Coronary artery (tissue), 2 donors: ENCODE data around the gene PAIP2B.

ENCODE experiments used
- DNase-seq: peaks from one replicate; pipeline ENCODE4 v3.0.0-alpha.2; 2017; ENCODE audit warnings: low spot score
- H3K27ac ChIP-seq, 2 donors: fragments of 200-600 bp; sonication (generic); one replicate each; pipeline ENCODE4 v1.5.1; 2016 to 2019
- H3K4me3 ChIP-seq: fragments of 200-600 bp; sonication (generic); 2 replicates; pipeline ENCODE4 v1.5.1; 2016; ENCODE audit warnings: mild to moderate bottlenecking, moderate library complexity
- TF ChIP-seq, protein P1 (sequence below): fragments of 200-600 bp; sonication (generic); IDR thresholded peaks from one replicate; pipeline ENCODE4 v1.5.1; 2019; ENCODE audit warnings: antibody characterized with exemption

The PAIP2B gene

DNA sequence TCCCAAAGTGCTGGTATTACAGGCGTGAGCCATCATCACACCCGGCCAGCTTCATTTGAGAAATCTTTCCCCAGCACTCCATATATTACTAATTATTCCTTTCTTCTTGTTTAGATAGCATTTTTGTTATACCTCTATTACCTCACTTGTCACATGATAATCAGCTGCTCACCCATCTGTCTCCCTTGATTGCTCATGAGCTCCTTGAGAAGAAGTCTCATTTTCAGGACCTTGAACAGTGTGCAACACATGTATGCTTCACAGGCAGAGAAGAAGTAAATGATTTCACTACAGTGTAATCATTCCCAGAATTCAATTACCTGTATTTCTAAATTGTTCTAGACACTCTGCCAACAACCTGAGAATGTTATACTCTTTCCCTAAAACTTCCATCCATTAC, 6.2 kb downstream of the PAIP2B start:
- no peak overlapping the region for H3K27ac ChIP-seq
- H3K4me3 ChIP-seq = no peak overlapping the region
- no peak for DNase-seq
- TF ChIP-seq, protein P1, sequence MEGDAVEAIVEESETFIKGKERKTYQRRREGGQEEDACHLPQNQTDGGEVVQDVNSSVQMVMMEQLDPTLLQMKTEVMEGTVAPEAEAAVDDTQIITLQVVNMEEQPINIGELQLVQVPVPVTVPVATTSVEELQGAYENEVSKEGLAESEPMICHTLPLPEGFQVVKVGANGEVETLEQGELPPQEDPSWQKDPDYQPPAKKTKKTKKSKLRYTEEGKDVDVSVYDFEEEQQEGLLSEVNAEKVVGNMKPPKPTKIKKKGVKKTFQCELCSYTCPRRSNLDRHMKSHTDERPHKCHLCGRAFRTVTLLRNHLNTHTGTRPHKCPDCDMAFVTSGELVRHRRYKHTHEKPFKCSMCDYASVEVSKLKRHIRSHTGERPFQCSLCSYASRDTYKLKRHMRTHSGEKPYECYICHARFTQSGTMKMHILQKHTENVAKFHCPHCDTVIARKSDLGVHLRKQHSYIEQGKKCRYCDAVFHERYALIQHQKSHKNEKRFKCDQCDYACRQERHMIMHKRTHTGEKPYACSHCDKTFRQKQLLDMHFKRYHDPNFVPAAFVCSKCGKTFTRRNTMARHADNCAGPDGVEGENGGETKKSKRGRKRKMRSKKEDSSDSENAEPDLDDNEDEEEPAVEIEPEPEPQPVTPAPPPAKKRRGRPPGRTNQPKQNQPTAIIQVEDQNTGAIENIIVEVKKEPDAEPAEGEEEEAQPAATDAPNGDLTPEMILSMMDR = no peak

DNA sequence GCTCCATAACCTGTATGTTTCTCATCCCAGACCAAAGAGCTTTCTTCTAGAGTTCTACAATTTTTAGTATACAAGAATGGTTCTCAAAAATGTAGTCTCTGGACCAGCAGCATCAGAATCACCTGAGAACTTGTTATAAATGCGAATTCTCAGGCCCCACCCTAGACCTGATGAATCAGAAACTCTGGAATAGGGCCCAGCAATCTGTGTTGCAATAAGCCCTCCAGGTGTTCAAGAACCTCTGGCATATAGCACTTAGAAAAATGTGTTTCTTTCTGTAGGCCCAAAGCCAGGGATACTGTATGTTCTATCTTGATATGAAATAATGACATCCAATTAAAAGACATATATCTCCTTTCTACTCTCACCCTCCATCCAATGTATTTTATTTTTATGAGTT, 10.4 kb downstream of the PAIP2B start:
- H3K27ac ChIP-seq = no peak overlapping the region
- DNase-seq = no peak
- TF ChIP-seq, protein P1 = no peak
- H3K4me3 ChIP-seq = no peak overlapping the region

DNA sequence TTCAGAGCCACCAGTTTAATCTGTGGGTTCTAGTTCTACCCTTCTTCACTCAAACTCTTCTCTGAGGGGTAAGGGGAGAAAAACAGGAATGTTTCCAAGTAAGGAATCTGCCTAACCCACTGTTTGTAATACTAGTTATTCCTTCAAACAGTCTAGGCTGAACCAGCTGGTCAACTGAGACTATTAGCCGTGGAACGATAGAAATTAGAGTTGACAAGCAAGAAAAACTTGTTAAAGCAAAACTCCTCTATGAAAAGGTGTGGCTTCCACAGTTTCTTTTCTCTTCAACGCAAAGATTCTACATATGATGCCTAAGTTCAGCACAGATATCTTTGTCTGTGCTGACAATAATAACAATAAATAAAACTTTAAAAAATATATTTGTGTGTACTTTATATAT, 11.5 kb downstream of the PAIP2B start:
- no peak overlapping the region for H3K4me3 ChIP-seq
- TF ChIP-seq, protein P1 = no peak
- no peak overlapping the region for H3K27ac ChIP-seq
- no peak for DNase-seq

DNA sequence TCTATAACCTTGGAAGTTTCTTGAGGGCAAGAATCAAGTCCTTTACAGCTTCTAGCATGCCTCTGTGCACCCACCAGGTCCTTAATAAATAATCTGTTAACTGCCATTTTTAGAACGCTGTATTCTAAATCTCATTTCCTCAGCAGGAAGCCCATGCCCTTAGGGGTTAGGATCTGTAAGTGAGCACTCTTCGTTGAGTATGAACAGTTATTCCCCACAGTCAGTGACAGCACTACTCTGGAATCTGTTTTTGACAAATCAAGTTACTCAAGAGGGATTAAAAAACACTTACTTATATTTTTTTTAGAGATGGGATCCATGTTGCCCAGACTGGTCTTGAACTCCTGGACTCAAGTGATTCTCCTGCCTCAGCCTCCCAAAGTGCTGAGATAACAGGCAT, 14.6 kb downstream of the PAIP2B start:
- Histone ChIP-seq H3K4me3 (no peak overlapping the region), H3K27ac (no peak overlapping the region)
- DNase-seq = no peak
- TF ChIP-seq, protein P1 = no peak

DNA sequence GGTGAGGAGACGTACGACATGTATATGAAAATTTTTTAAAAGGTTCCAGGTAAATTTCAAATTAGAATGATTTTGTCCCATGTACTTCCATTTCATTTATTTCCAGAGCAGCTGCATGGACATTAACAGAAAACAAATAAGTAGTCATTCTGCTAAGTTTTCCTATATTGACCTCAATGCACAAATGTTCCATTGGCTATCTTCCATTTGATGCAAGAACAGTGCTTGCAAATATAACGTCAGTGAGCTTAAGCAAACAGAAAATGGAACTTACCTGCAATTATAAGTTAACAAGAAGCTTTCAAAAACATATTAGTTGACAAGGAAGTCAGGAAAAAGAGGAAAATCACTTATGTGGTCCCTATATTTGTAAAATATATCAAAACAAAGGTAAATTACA, 16.6 kb downstream of the PAIP2B start:
- Histone ChIP-seq H3K4me3 (no peak overlapping the region), H3K27ac (no peak overlapping the region)
- no peak for DNase-seq
- TF ChIP-seq, protein P1 = no peak

DNA sequence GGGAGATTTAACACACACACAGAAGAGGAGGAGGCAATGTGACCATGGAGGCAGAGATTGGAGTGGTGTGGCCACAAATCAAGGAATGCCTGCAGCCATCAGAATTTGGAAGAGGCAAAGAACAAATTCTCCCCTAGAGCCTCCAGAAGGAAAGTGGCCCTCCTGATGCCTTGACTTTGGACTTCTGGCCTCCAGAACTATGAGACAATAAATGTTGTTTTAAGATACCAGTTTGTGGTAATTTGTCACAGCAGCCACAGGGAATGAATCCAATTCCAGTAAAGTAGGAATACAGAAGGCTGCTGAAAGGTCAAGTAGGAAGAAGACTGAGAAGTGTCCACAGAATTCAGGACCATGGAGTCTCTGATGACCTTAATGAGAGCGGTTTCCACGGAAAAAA, 18.1 kb downstream of the PAIP2B start:
- TF ChIP-seq, protein P1 = no peak
- Histone ChIP-seq H3K27ac (no peak overlapping the region), H3K4me3 (no peak overlapping the region)
- no peak for DNase-seq

DNA sequence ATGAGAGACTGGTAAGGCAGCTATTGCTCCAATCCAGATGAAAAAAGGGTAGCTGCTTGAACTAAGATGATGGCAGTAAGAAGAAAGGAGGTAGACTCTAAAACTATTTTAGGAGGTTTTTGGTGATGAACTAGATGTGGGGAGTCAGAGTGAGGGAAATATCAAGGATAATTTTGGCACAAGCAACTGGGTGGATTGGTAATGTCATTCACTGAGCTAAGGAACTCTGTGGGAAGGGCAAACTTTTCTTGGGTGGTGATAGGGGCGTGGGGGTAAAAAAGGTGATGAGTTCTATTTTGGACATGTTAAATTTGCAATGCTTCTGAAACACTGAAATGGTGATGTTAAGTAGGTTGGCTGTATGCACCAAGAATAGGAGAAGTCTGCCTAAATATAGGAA, 19.3 kb downstream of the PAIP2B start:
- DNase-seq = no peak
- TF ChIP-seq, protein P1 = no peak
- H3K27ac ChIP-seq = no peak overlapping the region
- no peak overlapping the region for H3K4me3 ChIP-seq
